D721Med (cell line): Measurements from ENCODE around the gene PLPPR4.
"Not testable (repeated sequence)": the region's sequence is repeated elsewhere in the genome, so short reads cannot be mapped to it uniquely, and the experiment has no call there.

ENCODE experiments used
- DNase-seq: peaks from one replicate; pipeline ENCODE4 v3.0.0; 2011; ENCODE audit warnings: low spot score; ENCODE audit not compliant: insufficient read length
- FAIRE-seq: peaks from 2 replicates; lab custom pipeline; 2011; peaks lifted over from hg19 to GRCh38; lab: Jason Lieb, UNC
- TF ChIP-seq, protein P1 (sequence below): IDR thresholded peaks from 2 replicates; pipeline ENCODE4 v1.5.1; 2012; ENCODE audit warnings: mild to moderate bottlenecking, control low read depth; ENCODE audit not compliant: insufficient read depth; ENCODE audit errors: missing control alignments

The PLPPR4 gene

DNA sequence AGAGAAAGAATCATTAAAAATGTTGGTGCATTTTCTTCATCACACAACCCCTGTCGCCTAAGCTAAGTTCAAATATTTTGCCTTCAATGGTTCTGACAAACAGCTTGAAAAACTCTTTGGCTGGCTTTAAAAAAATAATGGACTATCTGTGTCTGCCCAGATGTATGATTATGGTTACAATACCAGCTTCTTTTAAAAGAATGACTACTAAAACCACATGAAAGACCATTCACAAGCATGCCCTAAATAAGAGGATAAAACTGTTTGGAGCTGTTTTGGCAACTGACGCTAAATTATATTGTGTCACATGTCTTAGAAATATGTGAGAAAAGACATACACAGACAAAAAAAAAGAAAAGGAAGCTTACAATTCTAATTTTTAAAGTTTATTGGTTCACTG is 23.7 kb upstream of the PLPPR4 start:
- TF ChIP-seq, protein P1, sequence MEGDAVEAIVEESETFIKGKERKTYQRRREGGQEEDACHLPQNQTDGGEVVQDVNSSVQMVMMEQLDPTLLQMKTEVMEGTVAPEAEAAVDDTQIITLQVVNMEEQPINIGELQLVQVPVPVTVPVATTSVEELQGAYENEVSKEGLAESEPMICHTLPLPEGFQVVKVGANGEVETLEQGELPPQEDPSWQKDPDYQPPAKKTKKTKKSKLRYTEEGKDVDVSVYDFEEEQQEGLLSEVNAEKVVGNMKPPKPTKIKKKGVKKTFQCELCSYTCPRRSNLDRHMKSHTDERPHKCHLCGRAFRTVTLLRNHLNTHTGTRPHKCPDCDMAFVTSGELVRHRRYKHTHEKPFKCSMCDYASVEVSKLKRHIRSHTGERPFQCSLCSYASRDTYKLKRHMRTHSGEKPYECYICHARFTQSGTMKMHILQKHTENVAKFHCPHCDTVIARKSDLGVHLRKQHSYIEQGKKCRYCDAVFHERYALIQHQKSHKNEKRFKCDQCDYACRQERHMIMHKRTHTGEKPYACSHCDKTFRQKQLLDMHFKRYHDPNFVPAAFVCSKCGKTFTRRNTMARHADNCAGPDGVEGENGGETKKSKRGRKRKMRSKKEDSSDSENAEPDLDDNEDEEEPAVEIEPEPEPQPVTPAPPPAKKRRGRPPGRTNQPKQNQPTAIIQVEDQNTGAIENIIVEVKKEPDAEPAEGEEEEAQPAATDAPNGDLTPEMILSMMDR: no peak
- DNase-seq (no peak), FAIRE-seq (no peak)

DNA sequence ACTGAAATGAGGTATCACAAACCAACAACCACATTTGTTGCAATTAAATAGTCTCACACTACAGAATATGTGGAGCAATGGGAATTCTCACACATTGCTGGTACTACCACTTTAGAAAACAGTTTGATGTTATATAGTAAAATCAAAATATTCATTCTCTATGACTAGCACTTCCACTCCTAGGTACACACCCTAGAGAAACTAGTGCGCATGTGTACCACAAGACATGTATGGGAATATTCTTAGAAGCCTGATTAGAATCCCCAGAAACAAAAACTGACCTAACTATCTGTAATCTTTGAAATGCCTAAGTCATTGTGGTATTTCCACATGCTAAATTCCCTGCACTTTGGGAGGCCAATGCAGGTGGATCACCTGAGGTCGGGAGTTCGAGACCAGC is 18.1 kb upstream of the PLPPR4 start:
- DNase-seq: no peak
- TF ChIP-seq, protein P1: no peak
- FAIRE-seq: no peak

DNA sequence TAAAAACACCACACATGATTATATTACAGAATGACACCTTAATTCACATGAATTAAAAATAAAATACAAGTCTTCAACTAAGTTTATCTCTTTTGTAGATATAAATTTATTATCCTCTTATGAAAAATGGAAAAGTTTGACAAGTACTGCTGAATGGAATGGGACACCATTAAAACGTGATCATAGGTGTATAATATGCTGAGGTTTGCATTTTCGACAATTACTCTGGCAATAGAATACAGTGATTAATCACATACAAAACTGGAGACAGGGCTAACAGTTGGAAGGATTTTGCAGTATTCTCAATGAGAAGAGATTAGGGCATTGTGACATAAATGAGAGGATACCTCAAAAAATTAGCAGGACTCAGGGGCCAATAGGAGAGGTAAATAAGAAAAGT is 17.1 kb upstream of the PLPPR4 start:
- TF ChIP-seq, protein P1: no peak
- FAIRE-seq (no peak), DNase-seq (no peak)

DNA sequence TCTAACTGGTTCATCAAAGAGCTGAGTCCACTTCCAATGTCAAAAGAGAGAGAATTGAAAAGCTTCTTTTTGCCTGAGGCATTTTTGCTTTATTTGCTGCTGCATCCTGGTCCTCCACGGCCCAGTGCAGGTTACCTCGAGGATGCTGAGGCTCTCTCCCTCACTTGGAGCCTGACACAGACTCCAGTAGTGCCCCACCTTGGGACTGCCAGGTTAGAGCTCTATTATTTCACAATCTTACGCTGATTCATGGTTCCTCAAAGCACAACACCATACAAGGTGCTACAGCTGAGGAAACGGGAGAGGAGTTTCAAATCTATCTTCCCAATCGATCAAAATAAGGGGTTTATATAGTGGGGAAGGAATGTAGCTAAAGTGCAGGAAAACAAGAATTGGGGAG is 13.6 kb upstream of the PLPPR4 start:
- FAIRE-seq (no peak), DNase-seq (no peak)
- TF ChIP-seq, protein P1: no peak

DNA sequence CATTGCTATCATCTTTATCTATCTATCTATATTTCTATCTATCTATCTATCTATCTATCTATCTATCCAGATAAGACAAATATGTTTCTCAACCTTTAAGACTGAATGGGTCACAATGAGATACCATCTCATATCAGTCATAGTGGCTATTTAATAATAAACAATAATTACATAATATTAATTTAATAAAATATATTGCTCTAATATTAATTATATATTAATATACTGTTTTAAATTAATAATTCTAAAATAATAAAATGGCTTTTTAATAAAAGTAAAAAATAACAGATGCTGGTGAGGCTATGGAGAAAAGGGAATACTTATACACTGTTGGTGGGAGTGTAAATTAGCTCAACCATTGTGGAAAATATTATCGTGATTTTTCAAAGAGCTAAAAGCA is 13.0 kb upstream of the PLPPR4 start:
- DNase-seq (no peak), FAIRE-seq (no peak)
- TF ChIP-seq, protein P1: no peak

DNA sequence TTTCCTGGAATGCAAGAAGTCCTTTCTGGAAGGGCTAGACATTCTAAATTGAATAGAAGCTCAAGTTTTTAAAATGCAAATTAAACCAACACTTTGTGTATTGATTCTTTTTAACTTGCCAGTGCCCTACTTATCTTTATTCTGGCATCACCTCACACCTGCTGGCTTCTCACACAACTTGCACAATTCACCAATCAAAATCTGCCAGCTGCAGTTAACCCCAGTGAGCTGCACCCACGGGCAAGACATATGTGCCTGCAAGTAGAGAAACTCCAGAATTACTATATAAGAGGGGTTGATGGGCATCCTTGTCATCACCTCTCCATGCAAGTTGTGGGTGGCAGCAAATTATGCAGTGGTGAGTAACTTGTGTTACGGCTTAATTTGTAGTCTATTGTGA is 11.7 kb upstream of the PLPPR4 start:
- TF ChIP-seq, protein P1: no peak
- DNase-seq: no peak
- FAIRE-seq: no peak

DNA sequence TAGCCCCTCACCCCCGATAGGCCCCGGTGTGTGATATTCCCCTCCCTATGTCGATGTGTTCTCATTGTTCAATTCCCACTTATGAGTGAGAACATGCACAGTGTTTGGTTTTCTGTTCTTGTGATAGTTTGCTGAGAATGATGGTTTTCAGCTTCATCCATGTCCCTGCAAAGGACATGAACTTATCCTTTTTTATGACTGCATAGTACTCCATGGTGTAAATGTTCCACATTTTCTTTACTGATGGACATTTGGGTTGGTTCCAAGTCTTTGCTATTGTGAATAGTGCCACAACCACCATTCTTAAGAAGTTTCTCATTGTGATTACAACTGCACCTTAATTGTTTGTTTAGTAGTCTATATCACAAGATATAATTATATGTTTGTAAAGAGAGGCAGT is 3.9 kb upstream of the PLPPR4 start:
- DNase-seq, FAIRE-seq: not testable (repeated sequence)

DNA sequence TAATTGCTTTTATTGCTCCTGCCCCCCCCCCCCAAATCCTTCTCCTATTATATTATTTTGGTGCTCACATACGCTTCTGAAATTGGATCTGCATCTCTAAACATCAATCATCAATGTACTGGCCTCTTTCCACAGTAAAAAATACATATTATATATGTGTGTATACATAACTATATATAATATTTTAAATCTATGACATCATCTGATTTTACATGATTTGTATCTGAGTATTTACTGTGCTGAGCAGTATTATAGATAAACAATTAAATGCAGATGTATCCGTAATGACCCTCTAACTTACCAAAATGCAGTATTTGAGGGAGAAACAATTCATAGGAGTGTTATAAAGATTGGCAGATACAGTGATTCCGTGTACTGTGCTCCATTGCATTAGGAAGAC is 832 bp downstream of the PLPPR4 start:
- FAIRE-seq (no peak), DNase-seq (no peak)
- TF ChIP-seq, protein P1: no peak
